Lower lobe of right lung (tissue), 2 donors: ENCODE results near the gene SOX13. TPM values are rescaled to one million over a fixed set of nuclear protein-coding genes. Genes with fewer than 3 reads are reported as not detected.

Source experiments
- ATAC-seq, 2 donors: fragments of 200-7000 bp; cut with Tn5 transposase; one replicate each; pipeline ENCODE4 v1.9.1; 2020 to 2022; ENCODE audit warnings: mild to moderate bottlenecking in 2 of 2, moderate library complexity in 2 of 2
- DNase-seq: peaks from one replicate; pipeline ENCODE4 v3.0.0-alpha.2; 2020
- H3K27ac ChIP-seq: fragments of 200-600 bp; one replicate; pipeline ENCODE4 v1.8.0; 2022
- H3K27me3 ChIP-seq: fragments of 200-600 bp; one replicate; pipeline ENCODE4 v1.8.0; 2022; ENCODE audit warnings: low read depth
- H3K36me3 ChIP-seq: fragments of 200-600 bp; one replicate; pipeline ENCODE4 v1.8.0; 2022; ENCODE audit warnings: mild to moderate bottlenecking
- H3K4me1 ChIP-seq: fragments of 200-600 bp; one replicate; pipeline ENCODE4 v1.8.0; 2022
- H3K4me3 ChIP-seq: fragments of 200-600 bp; one replicate; pipeline ENCODE4 v1.8.0; 2022; ENCODE audit warnings: mild to moderate bottlenecking
- H3K9me3 ChIP-seq: fragments of 200-600 bp; one replicate; pipeline ENCODE4 v1.8.0; 2022
- CTCF ChIP-seq: fragments of 200-600 bp; IDR thresholded peaks from one replicate; pipeline ENCODE4 v1.8.0; 2022; ENCODE audit warnings: antibody characterized with exemption, mild to moderate bottlenecking
- intact Hi-C: fragments of 100-400 bp; cut with DNase I; formaldehyde crosslinking; loops from one replicate; pipeline ENCODE4 v1.11.0; 2022
- total RNA-seq: library from RNA; stranded (reverse); fragmentation: NEBNext Ultra II Directional; extraction: Animal tissue kit (Norgen Biotek cat#: 25700); gene quantifications from one replicate; pipeline ENCODE4 v1.2.1, GENCODE V29; 2021
- donor health status: DM: no; HTN: yes; CAD: no; lungs with severe emphysema.

SOX13 gene
- total RNA-seq, 1 donor from 2014 or later = 57.8 TPM

GRCh38 chr1:204145033-204145504 is 72.2 kb downstream of the SOX13 start:
- H3K36me3 ChIP-seq = no peaks in the 10 kb centered on the region
- intact Hi-C loops = no loop called here
- H3K27me3 ChIP-seq = no peaks in the 10 kb centered on the region
- ATAC-seq (no peak), DNase-seq (no peak)
- no peak for TF ChIP-seq CTCF
- no peak overlapping the region for H3K27ac ChIP-seq
- no peaks in the 10 kb centered on the region for H3K4me1 ChIP-seq
- no peaks in the 10 kb centered on the region for H3K9me3 ChIP-seq
- H3K4me3 ChIP-seq = no peak overlapping the region

- Histone ChIP-seq H3K4me1 (peaks cover 3% of the 10 kb centered on the region), H3K27ac (no peak overlapping the region), H3K4me3 (no peak overlapping the region), H3K9me3 (no peaks in the 10 kb centered on the region), H3K36me3 (no peaks in the 10 kb centered on the region), H3K27me3 (no peaks in the 10 kb centered on the region)
- DNase-seq (no peak), ATAC-seq (no peak)
- intact Hi-C loops = no loop called here
- TF ChIP-seq CTCF = no peak
Measured at GRCh38 chr1:204146309-204146708, 73.4 kb downstream of the SOX13 start.

- intact Hi-C loops = no loop called here
Measured at GRCh38 chr1:204146965-204147364, 74.0 kb downstream of the SOX13 start.

GRCh38 chr1:204147406-204148383 is 74.8 kb downstream of the SOX13 start:
- Histone ChIP-seq H3K36me3 (no peaks in the 10 kb centered on the region), H3K4me1 (peaks cover 11% of the 10 kb centered on the region), H3K4me3 (no peak overlapping the region), H3K27me3 (peaks cover 3% of the 10 kb centered on the region), H3K9me3 (no peaks in the 10 kb centered on the region), H3K27ac (no peak overlapping the region)
- DNase-seq (no peak), ATAC-seq (no peak)
- intact Hi-C loops = no loop called here
- TF ChIP-seq CTCF = no peak

More at GRCh38 chr1:204146965-204147364, 74.0 kb downstream of the SOX13 start:
- no peak for TF ChIP-seq CTCF
- Histone ChIP-seq H3K4me3 (no peak overlapping the region), H3K9me3 (no peaks in the 10 kb centered on the region), H3K27me3 (peaks cover 3% of the 10 kb centered on the region), H3K4me1 (peaks cover 4% of the 10 kb centered on the region), H3K27ac (no peak overlapping the region), H3K36me3 (no peaks in the 10 kb centered on the region)
- no peak for DNase-seq
- ATAC-seq = no peak

- Histone ChIP-seq H3K4me3 (no peak overlapping the region), H3K27me3 (peaks cover 7% of the 10 kb centered on the region), H3K9me3 (no peaks in the 10 kb centered on the region), H3K36me3 (no peaks in the 10 kb centered on the region), H3K4me1 (peaks cover 15% of the 10 kb centered on the region), H3K27ac (no peak overlapping the region)
- ATAC-seq (no peak), DNase-seq (no peak)
- intact Hi-C loops = no loop called here
- TF ChIP-seq CTCF = no peak
Measured at GRCh38 chr1:204149107-204149506, 76.2 kb downstream of the SOX13 start.
